ENCODE data around the gene STYXL1. TPM values are rescaled to one million over a fixed set of nuclear protein-coding genes. Genes with fewer than 3 reads are reported as not detected.

STYXL1 gene
- polyA plus RNA-seq, 3 donors: 64.6 to 79.8 (median 67.2) TPM

DNA sequence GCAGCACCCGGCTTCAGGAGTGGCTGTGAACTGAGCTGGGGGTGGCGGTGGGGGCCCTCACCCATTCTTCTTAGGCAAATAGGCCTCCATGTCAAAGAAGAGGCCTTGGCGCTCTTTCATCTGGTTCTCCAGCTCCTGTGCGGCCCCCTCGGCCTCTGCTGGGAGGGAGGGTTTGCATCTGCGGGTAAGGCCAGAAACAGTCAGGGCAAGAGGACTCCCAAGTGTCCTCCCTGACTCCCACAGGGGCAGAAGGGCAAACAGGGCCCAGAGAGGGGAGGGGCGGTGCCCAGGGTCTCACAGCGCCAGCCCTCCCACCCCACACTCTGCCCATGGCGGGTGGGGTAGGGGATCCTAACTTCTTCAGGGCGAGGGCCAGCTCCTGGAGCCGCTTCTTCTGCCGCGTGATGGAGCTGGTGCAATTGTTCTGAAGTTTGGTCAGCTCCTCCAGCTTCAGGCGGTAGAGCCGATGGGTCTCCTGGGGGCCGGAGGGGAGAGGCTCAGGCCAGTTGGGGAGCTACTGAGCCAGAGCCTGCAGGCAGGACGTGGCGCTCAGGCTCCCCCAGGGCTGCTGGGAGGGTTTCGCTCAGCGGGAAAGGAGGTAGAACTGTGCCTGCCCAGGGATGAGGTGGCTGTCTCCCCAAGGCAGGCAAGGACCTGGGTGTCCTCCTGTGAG is 55.6 kb downstream of the STYXL1 start:
- Mint-ChIP-seq H3K4me1 (peaks cover 43% of the 10 kb centered on the region), H3K27me3 (ENCODE audit: low read depth in 3 of 3) (peaks cover 0 to 3% (median 0%) of the 10 kb centered on the region in 3 donors), H3K9me3 (peaks cover 0 to 2% (median 0%) of the 10 kb centered on the region in 7 donors), H3K4me3 (no peak overlapping the region), H3K36me3 (peaks cover 28 to 38% of the 10 kb centered on the region in 2 donors), H3K27ac (no peak overlapping the region)
- intact Hi-C loops (cut with micrococcal nuclease): no loop called here
- H4K20me1 ChIP-seq (ENCODE audit: insufficient read depth, low read length): peaks cover 20% of the 10 kb centered on the region
- H3K36me3 ChIP-seq (replicated peaks in 1 of 2; ENCODE audit: control insufficient read depth in 1 of 2, insufficient read depth in 2 of 2, low read length in 2 of 2): peaks cover 9 to 17% of the 10 kb centered on the region in 2 donors
- peaks cover 29 to 40% of the 10 kb centered on the region in 2 donors for H3K4me1 ChIP-seq (ENCODE audit: control insufficient read depth in 1 of 2, insufficient read depth in 2 of 2, low read length in 2 of 2)
- no peak overlapping the region for H3K4me3 ChIP-seq (replicated peaks in 1 of 3; ENCODE audit: low read depth in 2 of 3, low read length in 3 of 3)
- H3K79me2 ChIP-seq (ENCODE audit: insufficient read depth, low read length): peaks cover 5% of the 10 kb centered on the region
- no peak overlapping the region for H3K9ac ChIP-seq (ENCODE audit: insufficient read depth, low read length, poor library complexity, severe bottlenecking)
- no peak for DNase-seq
- TF ChIP-seq, protein P1, sequence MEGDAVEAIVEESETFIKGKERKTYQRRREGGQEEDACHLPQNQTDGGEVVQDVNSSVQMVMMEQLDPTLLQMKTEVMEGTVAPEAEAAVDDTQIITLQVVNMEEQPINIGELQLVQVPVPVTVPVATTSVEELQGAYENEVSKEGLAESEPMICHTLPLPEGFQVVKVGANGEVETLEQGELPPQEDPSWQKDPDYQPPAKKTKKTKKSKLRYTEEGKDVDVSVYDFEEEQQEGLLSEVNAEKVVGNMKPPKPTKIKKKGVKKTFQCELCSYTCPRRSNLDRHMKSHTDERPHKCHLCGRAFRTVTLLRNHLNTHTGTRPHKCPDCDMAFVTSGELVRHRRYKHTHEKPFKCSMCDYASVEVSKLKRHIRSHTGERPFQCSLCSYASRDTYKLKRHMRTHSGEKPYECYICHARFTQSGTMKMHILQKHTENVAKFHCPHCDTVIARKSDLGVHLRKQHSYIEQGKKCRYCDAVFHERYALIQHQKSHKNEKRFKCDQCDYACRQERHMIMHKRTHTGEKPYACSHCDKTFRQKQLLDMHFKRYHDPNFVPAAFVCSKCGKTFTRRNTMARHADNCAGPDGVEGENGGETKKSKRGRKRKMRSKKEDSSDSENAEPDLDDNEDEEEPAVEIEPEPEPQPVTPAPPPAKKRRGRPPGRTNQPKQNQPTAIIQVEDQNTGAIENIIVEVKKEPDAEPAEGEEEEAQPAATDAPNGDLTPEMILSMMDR (IDR thresholded peaks at IDR 0.05): no peak
- no peak overlapping the region for H3K4me2 ChIP-seq (replicated peaks; ENCODE audit: extremely low read depth, low read length, poor library complexity, severe bottlenecking)
- H3K27me3 ChIP-seq (ENCODE audit: control insufficient read depth in 2 of 2, insufficient read depth in 2 of 2, low read length in 2 of 2): no peaks in the 10 kb centered on the region
- H3K27ac ChIP-seq (ENCODE audit: low read depth in 1 of 2, low read length in 2 of 2): no peak overlapping the region
- no peaks in the 10 kb centered on the region for H3K9me3 ChIP-seq (replicated peaks in 1 of 2; ENCODE audit: control insufficient read depth in 1 of 2, insufficient read depth in 1 of 2, low read length in 2 of 2)
- H2AFZ ChIP-seq (ENCODE audit: insufficient read depth, low read depth, low read length, poor library complexity, severe bottlenecking): no peak overlapping the region
- 94% methylated on average over 15 of the region's 20 CpGs for WGBS (ENCODE audit: insufficient coverage)

DNA sequence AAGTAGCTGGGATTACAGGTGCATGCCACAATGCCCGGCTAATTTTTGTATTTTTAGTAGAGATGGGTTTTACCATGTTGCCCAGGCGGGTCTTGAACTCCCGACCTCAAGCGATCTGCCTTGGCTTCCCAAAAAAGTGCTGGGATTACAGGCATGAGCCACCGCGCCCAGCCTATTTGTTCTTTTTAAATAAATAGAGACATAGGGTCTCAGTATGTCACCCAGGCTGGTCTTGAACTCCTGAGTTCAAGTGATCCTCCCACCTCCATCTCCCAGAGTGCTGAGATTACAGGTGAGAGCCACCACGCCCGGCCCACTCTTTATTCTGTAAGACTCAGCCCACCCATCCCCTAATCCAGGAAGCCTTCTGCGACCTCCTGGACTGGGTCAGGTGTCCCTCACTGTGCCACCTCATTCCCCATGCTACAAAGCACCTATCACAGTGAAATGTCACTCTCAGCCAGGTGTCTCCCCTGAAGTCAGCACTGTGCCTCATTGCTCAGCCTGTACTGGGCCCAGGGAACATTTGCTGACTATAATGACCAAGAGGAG is 56.2 kb downstream of the STYXL1 start:
- Histone ChIP-seq H3K36me3 (replicated peaks in 1 of 2; ENCODE audit: control insufficient read depth in 1 of 2, insufficient read depth in 2 of 2, low read length in 2 of 2) (peaks cover 16 to 23% of the 10 kb centered on the region in 2 donors), H3K9me3 (replicated peaks in 1 of 2; ENCODE audit: control insufficient read depth in 1 of 2, insufficient read depth in 1 of 2, low read length in 2 of 2) (no peaks in the 10 kb centered on the region), H2AFZ (ENCODE audit: insufficient read depth, low read depth, low read length, poor library complexity, severe bottlenecking) (no peak overlapping the region), H3K79me2 (ENCODE audit: insufficient read depth, low read length) (peaks cover 5% of the 10 kb centered on the region), H3K4me1 (ENCODE audit: control insufficient read depth in 1 of 2, insufficient read depth in 2 of 2, low read length in 2 of 2) (peaks cover 23 to 34% of the 10 kb centered on the region in 2 donors), H4K20me1 (ENCODE audit: insufficient read depth, low read length) (peaks cover 24% of the 10 kb centered on the region), H3K27ac (ENCODE audit: low read depth in 1 of 2, low read length in 2 of 2) (no peak overlapping the region), H3K27me3 (ENCODE audit: control insufficient read depth in 2 of 2, insufficient read depth in 2 of 2, low read length in 2 of 2) (no peaks in the 10 kb centered on the region), H3K4me3 (replicated peaks in 1 of 3; ENCODE audit: low read depth in 2 of 3, low read length in 3 of 3) (no peak overlapping the region), H3K9ac (ENCODE audit: insufficient read depth, low read length, poor library complexity, severe bottlenecking) (no peak overlapping the region), H3K4me2 (replicated peaks; ENCODE audit: extremely low read depth, low read length, poor library complexity, severe bottlenecking) (no peak overlapping the region)
- TF ChIP-seq, protein P1 (IDR thresholded peaks at IDR 0.05): no peak
- peaks cover 37% of the 10 kb centered on the region for H3K4me1 Mint-ChIP-seq
- DNase-seq: no peak
- intact Hi-C loops (cut with micrococcal nuclease): no loop called here
- WGBS (ENCODE audit: insufficient coverage): 92% methylated on average over 3 of the region's 9 CpGs
- no peak overlapping the region for H3K4me3 Mint-ChIP-seq
- H3K27me3 Mint-ChIP-seq (ENCODE audit: low read depth in 3 of 3): peaks cover 0 to 3% (median 0%) of the 10 kb centered on the region in 3 donors
- H3K9me3 Mint-ChIP-seq: no peaks in the 10 kb centered on the region
- H3K36me3 Mint-ChIP-seq: peaks cover 34 to 44% of the 10 kb centered on the region in 2 donors
- no peak overlapping the region for H3K27ac Mint-ChIP-seq
